GM18520 (cell line): ENCODE data around the gene MAGI3.
"Not testable (repeated sequence)": the region's sequence is repeated elsewhere in the genome, so short reads cannot be mapped to it uniquely, and the experiment has no call there.

ENCODE experiments used
- ATAC-seq: cut with Tn5 transposase; IDR thresholded peaks from one replicate; pipeline ENCODE4 v1.9.1; 2021; ENCODE audit not compliant: unreplicated experiment

MAGI3 gene

GRCh38 chr1:113509766-113510165, 119.5 kb downstream of the MAGI3 start:
- not testable (repeated sequence) for ATAC-seq

DNA sequence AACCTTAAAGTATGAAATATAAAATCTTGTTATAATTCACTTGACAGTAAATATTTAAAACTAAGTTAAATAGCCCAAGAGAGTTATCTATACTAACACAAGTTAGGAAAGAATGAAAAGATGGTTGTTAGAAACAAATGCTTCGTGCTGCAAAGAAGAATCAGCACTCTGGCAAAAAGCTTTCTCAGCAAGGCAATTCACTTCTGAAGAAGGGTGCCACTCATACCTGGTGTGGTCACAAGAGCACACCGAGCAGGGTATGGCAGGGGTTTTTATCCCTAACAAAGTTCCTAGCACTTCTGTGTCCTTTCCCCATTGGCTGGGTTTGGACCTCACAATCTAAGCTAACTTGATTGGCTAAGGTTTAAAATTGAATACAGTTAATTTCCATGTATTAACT, 121.0 kb downstream of the MAGI3 start:
- no peak for ATAC-seq

GRCh38 chr1:113515498-113515897, 125.2 kb downstream of the MAGI3 start:
- ATAC-seq, result no peak

- ATAC-seq, result no peak
These were observed 127.0 kb downstream of the MAGI3 start for GRCh38 chr1:113517346-113517745.

DNA sequence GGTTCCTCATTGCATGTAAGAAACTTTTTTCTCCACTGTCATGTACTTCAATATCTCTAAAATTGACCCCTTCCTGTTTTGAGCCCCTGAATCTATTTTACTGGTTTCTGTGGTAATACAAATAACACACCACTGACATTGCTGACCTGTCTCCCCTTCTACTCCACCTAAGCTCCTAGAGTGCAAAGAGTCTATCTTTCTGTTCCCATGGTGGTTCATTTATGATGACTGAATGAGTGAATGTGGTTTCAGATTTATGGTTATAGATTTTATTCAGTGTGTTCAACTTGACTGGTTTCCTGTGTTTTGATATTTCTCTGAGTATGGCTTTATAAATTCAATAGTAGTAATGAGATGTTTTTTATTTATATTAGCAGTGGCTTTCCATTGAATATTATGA, 127.7 kb downstream of the MAGI3 start:
- ATAC-seq, result no peak

DNA sequence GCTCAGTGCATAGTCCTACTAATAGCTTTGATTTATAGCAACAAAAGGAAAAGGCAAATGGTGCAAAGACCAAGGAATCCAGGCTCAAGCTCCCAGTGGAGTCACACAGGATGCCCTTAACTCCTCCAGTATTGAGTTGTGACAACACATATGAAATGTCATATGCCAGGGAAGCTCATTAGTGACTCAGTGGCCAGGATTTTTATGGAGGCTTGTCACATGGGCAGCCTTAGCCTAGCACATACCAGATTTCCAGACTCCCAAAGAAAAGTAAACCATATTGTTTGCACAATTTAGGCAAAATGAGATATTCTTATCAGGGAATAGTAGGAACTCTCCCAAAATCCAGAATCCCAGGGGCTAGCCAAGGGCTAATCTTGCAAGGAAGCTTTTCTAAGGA, 129.2 kb downstream of the MAGI3 start:
- no peak for ATAC-seq

DNA sequence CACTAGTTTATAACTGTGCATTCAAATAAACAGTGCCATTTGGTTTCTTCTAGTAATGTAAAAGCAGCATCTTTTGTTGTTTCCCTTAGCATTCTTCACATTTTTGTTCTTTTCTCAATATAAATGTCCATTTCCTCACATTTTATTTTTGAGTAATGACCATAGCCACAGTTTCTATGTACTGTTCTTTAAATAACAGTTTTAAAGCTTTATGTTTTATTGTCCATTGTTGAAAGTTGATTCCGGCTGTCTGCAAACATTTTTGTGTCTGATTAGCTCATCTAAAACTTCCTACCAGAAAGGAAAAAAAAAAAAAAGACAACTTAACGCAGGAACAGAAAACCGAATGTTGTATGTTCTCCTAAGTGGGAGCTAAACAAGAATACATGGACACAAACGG, 139.7 kb downstream of the MAGI3 start:
- ATAC-seq, result no peak

- no peak for ATAC-seq
These were observed 141.0 kb downstream of the MAGI3 start for GRCh38 chr1:113531321-113531720.

GRCh38 chr1:113533061-113533460, 142.7 kb downstream of the MAGI3 start:
- ATAC-seq, result no peak

- no peak for ATAC-seq
These were observed 144.0 kb downstream of the MAGI3 start for GRCh38 chr1:113534130-113534817.

DNA sequence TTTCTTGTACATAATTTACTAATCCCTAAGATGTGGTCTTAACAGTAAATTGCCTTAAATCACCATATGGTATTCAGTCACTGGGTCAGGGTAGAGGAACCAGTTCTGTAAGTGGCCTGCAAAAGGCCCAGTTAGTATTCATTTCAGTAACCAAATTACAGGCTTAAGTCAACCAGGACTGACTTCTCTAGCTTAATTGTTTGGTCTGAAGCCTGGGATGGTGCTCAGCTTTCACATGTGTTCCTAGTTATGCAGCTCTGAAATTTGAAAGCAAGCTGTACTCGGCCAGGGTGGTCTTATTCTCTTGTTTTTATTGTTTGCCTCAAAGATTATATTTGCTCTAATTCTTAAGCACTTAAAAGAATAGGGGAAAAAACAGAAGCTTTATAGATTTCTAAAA, 144.6 kb downstream of the MAGI3 start:
- no peak for ATAC-seq

GRCh38 chr1:113536182-113536780, 146.0 kb downstream of the MAGI3 start:
- no peak for ATAC-seq

DNA sequence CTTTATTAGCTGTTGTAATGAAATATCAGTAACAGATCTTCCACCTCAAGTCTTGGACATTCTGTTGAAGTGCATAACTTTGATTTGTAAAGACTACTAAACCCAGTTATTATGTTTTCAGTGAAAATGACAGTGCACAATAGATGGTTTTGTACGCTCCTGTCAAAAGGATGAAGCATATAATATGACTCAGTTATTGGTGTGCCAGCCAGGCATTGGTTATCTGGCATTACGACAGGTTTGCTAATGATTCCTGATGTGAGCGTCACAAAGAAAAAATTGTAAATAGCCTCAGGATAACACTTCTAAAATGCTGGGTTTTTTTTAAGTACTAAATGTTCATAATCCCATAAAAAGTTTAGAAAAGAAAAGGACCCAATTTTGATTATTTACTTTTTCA, 147.9 kb downstream of the MAGI3 start:
- ATAC-seq, result no peak

DNA sequence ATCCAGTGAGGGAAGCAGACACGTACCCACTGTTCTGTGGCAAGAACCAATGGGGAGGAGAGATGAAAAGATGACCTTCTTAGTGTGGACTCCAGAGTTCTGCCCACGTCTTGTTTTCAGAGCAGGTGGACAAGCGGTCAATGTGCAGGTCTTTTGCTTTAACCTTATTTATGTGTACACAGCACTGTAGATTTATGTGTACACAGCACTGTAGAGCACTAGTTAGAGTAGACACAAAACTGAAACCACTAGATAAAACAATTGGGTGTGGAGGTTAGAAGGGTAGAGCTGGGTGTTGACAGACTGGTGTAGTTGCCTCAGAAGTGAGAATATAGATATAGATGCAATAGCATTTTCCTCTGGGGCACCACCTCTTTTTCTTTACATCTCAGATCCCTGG, 150.0 kb downstream of the MAGI3 start:
- ATAC-seq, result no peak

GRCh38 chr1:113541106-113541505, 150.8 kb downstream of the MAGI3 start:
- no peak for ATAC-seq

DNA sequence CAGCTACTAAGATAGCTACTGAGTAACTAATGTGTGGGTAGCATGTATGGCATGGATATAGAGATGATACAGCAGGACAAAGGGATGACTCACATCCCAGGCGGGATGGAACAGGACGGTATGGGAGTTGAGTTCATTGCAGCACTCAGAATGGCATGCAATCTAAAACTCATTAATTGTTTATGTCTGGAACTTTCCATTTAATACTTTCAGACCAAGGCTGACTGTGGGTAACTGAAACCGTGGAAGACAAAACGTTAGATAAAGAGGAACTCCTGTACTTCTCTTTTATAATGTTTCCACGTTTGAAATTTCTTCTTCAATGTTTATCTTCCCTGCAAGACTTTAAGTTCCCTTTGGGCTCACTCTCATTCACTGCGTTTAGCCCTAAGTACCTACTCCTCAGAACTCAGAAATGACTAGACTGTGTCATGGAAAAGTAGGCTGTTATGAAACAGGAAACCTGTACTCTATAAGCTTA, 151.9 kb downstream of the MAGI3 start:
- ATAC-seq, result no peak

- no peak for ATAC-seq
These were observed 152.8 kb downstream of the MAGI3 start for GRCh38 chr1:113543110-113543509.

DNA sequence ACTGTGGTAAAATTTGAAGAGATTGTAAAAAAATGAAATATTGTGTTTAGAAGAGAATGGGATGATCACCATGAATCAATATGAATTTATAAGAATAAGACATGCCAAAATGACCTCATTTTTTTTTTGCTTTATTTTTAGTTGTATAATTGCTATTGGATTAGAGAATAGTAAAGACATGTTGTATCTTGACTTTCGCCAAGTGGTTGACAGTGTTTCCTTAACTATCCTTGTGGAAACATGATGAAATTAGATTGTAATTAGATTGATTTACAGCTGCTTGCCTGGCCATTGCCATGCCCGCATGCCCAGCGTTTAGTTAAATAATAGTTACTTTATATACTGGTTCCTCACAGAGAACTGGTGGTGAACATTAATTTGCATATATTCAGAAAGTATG, 154.9 kb downstream of the MAGI3 start:
- no peak for ATAC-seq

DNA sequence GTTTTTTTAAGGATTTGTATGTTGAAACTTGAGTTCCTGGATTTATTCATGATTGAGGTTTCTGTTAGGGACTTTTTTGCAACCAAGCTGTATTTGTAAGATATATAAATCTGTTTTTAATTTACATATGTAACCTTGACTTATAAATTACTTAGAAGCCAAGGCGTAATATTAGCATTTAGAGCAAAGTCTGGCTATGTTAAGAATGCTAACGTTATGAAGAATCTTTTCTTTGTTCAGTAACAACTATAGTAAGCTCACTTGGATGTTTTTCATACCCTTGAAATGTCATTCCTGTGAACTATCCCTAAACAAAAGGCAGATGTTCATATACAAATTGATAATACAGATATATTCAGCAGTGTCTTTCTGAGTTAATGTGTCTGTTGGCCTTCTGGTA, 155.3 kb downstream of the MAGI3 start:
- no peak for ATAC-seq

- ATAC-seq, result no peak
These were observed 161.4 kb downstream of the MAGI3 start for GRCh38 chr1:113551728-113552127.

- no peak for ATAC-seq
These were observed 161.9 kb downstream of the MAGI3 start for GRCh38 chr1:113552244-113552643.

DNA sequence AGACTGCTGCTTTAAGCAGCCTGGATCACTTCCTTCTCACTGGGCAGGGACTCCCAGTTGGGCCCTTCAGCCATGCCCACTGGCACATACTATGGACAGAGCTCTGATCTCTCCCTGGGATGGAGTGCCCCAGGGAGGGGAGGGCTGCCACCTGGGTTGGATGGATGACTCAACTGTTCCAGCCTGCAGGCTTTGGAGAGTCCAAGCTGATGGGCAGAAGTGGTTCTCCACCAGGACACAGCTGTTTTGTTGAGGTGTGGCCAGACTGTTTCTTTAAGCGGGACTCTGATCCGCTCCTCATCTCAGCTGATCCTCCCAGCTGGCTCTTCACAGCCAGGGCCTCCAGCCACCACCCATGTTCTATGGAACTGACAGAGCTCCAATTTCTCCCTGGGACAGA, 166.9 kb downstream of the MAGI3 start:
- no peak for ATAC-seq

DNA sequence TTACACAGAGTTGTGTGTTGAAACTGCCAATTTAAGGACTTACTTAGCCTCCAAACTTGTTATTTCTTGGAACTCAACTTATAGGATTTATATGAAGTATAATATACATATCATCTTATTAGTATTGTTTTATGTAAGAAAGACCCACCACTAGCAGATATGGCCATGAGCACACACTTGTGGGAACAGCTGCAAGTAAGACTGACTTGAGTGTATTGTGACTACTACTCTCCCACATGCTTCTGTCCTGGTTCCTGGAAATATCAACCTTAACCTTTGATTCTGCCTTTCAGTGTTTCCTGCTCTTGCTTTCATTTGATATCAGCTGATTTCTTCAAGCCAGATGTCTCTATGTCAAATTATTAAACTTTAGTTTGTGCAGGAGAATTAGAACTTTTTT, 175.3 kb downstream of the MAGI3 start:
- ATAC-seq, result no peak
